MM.1S (cell line): ENCODE data around the gene ASPN.

Experiments used
- DNase-seq: peaks from one replicate; pipeline ENCODE4 v3.0.0-alpha.2; 2015
- H2AFZ ChIP-seq: fragments of 300-600 bp; sonication (generic); 2 replicates; pipeline ENCODE4 v1.6.0; 2016; ENCODE audit warnings: antibody characterized with exemption, low read length
- H3F3A ChIP-seq: fragments of 300-600 bp; sonication (generic); 2 replicates; pipeline ENCODE4 v1.6.1; 2016; ENCODE audit warnings: mild to moderate bottlenecking, antibody characterized with exemption, low read length, moderate library complexity, mixed read lengths; ENCODE audit not compliant: insufficient read depth
- H3K27ac ChIP-seq: fragments of 300-600 bp; sonication (generic); 2 replicates; pipeline ENCODE4 v1.5.1; 2016; ENCODE audit warnings: mild to moderate bottlenecking, low read length
- H3K27me3 ChIP-seq: fragments of 300-600 bp; sonication (generic); replicated peaks from 2 replicates; pipeline ENCODE4 v1.6.0; 2016; ENCODE audit warnings: low read length; ENCODE audit not compliant: insufficient read depth
- H3K36me3 ChIP-seq: fragments of 300-600 bp; sonication (generic); replicated peaks from 2 replicates; pipeline ENCODE4 v1.6.1; 2016; ENCODE audit warnings: mild to moderate bottlenecking, low read length, mixed read lengths; ENCODE audit not compliant: insufficient read depth
- H3K4me1 ChIP-seq: fragments of 300-600 bp; sonication (generic); 2 replicates; pipeline ENCODE4 v1.6.1; 2016; ENCODE audit warnings: low read length, mixed read lengths
- H3K4me2 ChIP-seq: fragments of 300-600 bp; sonication (generic); 2 replicates; pipeline ENCODE4 v1.6.0; 2016; ENCODE audit warnings: low read depth, low read length
- H3K4me3 ChIP-seq: fragments of 300-600 bp; sonication (generic); 2 replicates; pipeline ENCODE4 v1.5.1; 2016; ENCODE audit warnings: low read length, mixed read lengths
- H3K79me2 ChIP-seq: fragments of 300-600 bp; sonication (generic); 2 replicates; pipeline ENCODE4 v1.6.1; 2016; ENCODE audit warnings: mixed run types, low read length, mixed read lengths
- H3K9ac ChIP-seq: fragments of 300-600 bp; sonication (generic); 2 replicates; pipeline ENCODE4 v1.6.1; 2016; ENCODE audit warnings: low read length, mixed read lengths
- H3K9me2 ChIP-seq: fragments of 300-600 bp; sonication (generic); replicated peaks from 2 replicates; pipeline ENCODE4 v1.6.1; 2016; ENCODE audit warnings: mild to moderate bottlenecking, low read length, mixed read lengths; ENCODE audit not compliant: insufficient read depth
- H3K9me3 ChIP-seq: fragments of 300-600 bp; sonication (generic); replicated peaks from 2 replicates; pipeline ENCODE4 v1.6.1; 2016; ENCODE audit warnings: mild to moderate bottlenecking, low read length, mixed read lengths; ENCODE audit not compliant: insufficient read depth
- H4K20me1 ChIP-seq: fragments of 300-600 bp; sonication (generic); 2 replicates; pipeline ENCODE4 v1.6.1; 2016; ENCODE audit warnings: mild to moderate bottlenecking, low read length, moderate library complexity, mixed read lengths; ENCODE audit not compliant: insufficient read depth
- EZH2 ChIP-seq: fragments of 300-600 bp; sonication (generic); optimal IDR thresholded peaks from 2 replicates; pipeline ENCODE3; 2017; ENCODE audit warnings: low read depth, mild to moderate bottlenecking, antibody characterized with exemption, low read length, mixed read lengths
- EZH2phosphoT487 ChIP-seq: fragments of 300-600 bp; sonication (generic); IDR thresholded peaks from 2 replicates; pipeline ENCODE4 v1.6.1; 2018; ENCODE audit warnings: antibody characterized with exemption, low read length
- TF ChIP-seq, protein P1 (sequence below): fragments of 300-600 bp; sonication (generic); IDR thresholded peaks from 2 replicates; pipeline ENCODE4 v1.5.1; 2016; ENCODE audit warnings: antibody characterized with exemption, low read length, mixed read lengths

ASPN gene

DNA sequence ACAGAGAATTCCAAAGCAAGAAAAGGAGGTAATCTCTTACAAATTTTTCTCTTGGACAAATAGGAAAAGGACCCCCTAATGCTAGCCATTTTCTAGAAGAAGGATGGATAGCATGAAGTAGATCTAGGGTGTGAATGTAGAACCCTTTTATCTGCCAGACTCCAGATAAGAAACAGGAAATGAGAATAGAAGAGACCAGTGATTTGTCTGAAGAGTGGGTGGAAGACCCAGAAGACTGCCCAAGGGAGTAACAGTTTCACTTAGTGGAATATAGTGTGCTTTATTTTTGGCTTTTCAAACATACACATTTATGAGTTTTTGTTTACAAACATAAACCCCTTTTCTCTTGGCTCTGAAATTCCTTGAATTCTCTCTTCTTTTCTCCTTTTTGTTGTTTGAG is 28.4 kb upstream of the ASPN start:
- no peaks in the 10 kb centered on the region for H3K79me2 ChIP-seq
- no peaks in the 10 kb centered on the region for H4K20me1 ChIP-seq
- peaks cover 6% of the 10 kb centered on the region; the same call in 1 of the 2 replicates for H3K4me1 ChIP-seq
- no peak overlapping the region for H3K4me3 ChIP-seq
- DNase-seq: no peak
- H3K27ac ChIP-seq: no peak overlapping the region
- no peak overlapping the region for H2AFZ ChIP-seq
- H3K9me3 ChIP-seq: no peaks in the 10 kb centered on the region
- H3K4me2 ChIP-seq: no peak overlapping the region
- no peaks in the 10 kb centered on the region for H3K36me3 ChIP-seq
- no peak overlapping the region for H3K9ac ChIP-seq
- no peaks in the 10 kb centered on the region for H3K27me3 ChIP-seq
- no peaks in the 10 kb centered on the region for H3K9me2 ChIP-seq
- H3F3A ChIP-seq: no peaks in the 10 kb centered on the region
- TF ChIP-seq EZH2phosphoT487: no peak
- TF ChIP-seq, protein P1, sequence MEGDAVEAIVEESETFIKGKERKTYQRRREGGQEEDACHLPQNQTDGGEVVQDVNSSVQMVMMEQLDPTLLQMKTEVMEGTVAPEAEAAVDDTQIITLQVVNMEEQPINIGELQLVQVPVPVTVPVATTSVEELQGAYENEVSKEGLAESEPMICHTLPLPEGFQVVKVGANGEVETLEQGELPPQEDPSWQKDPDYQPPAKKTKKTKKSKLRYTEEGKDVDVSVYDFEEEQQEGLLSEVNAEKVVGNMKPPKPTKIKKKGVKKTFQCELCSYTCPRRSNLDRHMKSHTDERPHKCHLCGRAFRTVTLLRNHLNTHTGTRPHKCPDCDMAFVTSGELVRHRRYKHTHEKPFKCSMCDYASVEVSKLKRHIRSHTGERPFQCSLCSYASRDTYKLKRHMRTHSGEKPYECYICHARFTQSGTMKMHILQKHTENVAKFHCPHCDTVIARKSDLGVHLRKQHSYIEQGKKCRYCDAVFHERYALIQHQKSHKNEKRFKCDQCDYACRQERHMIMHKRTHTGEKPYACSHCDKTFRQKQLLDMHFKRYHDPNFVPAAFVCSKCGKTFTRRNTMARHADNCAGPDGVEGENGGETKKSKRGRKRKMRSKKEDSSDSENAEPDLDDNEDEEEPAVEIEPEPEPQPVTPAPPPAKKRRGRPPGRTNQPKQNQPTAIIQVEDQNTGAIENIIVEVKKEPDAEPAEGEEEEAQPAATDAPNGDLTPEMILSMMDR: no peak

DNA sequence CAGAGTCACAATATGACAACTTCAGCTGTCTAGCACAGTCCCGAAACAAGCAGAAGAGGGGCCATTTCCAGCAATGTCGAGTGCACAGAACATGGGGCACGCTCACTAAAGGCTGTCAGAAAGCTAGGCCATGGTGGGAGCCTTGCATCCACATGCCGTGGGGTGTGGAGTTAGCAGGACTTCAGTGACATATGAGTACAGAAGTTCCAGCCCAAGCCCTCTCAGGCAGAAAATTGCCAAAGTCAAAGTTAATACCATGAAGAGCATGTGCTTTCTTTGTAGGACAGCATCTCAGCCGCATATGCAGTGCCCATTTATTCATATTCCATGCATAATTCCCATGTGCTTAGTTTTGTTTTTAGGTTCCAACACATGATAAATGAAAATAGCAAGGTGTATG is 26.7 kb upstream of the ASPN start:
- no peaks in the 10 kb centered on the region for H3K9me3 ChIP-seq
- no peak overlapping the region for H3K27ac ChIP-seq
- H3K27me3 ChIP-seq: no peaks in the 10 kb centered on the region
- TF ChIP-seq, protein P1: no peak
- TF ChIP-seq EZH2 (no peak), EZH2phosphoT487 (no peak)
- no peaks in the 10 kb centered on the region for H4K20me1 ChIP-seq
- no peak for DNase-seq
- H3K4me2 ChIP-seq: no peak overlapping the region
- H3K79me2 ChIP-seq: no peaks in the 10 kb centered on the region
- no peak overlapping the region for H3K4me3 ChIP-seq
- H2AFZ ChIP-seq: no peak overlapping the region
- H3K9me2 ChIP-seq: no peaks in the 10 kb centered on the region
- no peaks in the 10 kb centered on the region for H3K36me3 ChIP-seq
- H3K9ac ChIP-seq: no peak overlapping the region
- H3K4me1 ChIP-seq: peaks cover 6% of the 10 kb centered on the region; the same call in 1 of the 2 replicates
- H3F3A ChIP-seq: no peaks in the 10 kb centered on the region

DNA sequence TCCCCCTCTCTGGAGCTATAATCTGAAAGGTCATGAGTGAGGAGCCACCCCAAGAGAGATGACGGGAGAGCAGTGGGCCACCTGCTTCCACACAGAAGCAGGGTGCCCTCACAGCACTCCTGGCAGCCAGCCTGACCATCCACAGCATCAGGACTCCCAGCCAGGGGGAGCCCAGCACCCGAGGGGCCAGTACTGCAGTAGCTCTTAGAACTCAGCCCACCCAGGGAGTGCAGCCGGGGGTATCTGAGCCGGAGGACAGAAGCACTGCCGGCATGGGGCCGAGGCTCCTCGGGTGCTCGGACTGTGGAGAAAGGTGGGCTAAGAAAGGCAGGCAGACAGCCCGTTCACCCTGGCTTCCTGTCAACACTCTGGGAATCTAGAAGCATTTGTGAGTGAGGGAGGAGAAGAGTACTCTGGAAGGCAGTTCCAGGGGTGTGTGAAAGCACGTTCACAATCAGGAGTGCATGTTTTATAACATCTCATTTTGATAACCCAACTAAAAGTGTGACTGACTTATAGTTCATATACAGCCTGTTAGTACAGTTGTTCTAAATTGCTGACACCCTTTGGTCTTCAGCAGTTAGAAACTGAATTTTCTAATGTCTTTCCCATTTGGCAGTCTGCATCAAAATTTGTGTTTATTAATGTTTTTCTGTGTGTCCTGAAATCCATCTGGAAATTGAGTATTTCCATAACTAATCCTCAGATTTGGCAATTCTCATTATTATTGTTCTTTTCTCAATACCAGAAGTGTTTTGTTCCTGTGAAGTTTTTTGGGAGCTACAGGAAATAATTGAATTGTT is 25.9 kb upstream of the ASPN start:
- TF ChIP-seq EZH2phosphoT487 (no peak), EZH2 (no peak)
- TF ChIP-seq, protein P1: no peak
- no peak overlapping the region for H3K9ac ChIP-seq
- H3K79me2 ChIP-seq: no peaks in the 10 kb centered on the region
- H3K4me2 ChIP-seq: no peak overlapping the region
- no peaks in the 10 kb centered on the region for H3K9me2 ChIP-seq
- H3K4me3 ChIP-seq: no peak overlapping the region
- H4K20me1 ChIP-seq: no peaks in the 10 kb centered on the region
- no peak overlapping the region for H3K27ac ChIP-seq
- DNase-seq: no peak
- H3F3A ChIP-seq: no peaks in the 10 kb centered on the region
- H3K4me1 ChIP-seq: peaks cover 6% of the 10 kb centered on the region; the same call in 1 of the 2 replicates
- no peak overlapping the region for H2AFZ ChIP-seq
- H3K36me3 ChIP-seq: no peaks in the 10 kb centered on the region
- no peaks in the 10 kb centered on the region for H3K27me3 ChIP-seq
- H3K9me3 ChIP-seq: no peaks in the 10 kb centered on the region
